GM12878 (cell line): ENCODE results near the gene MSH5.

Experiments
- CREB1 ChIP-seq: IDR thresholded peaks from 2 replicates; pipeline ENCODE4 v1.6.1; 2012; ENCODE audit warnings: low read depth, mild to moderate bottlenecking, inconsistent platforms
- CTCF ChIP-seq, 3 experiments: IDR thresholded peaks in 2 of 3; conservative IDR thresholded peaks in 1 of 3; 2 replicates each; pipeline ENCODE4 v1.5.1; 2011; ENCODE audit warnings: low read depth in 3 of 3, low read length in 3 of 3, mild to moderate bottlenecking in 3 of 3, control low read depth in 2 of 3, moderate library complexity in 2 of 3, inconsistent platforms in 1 of 3, mixed read lengths in 1 of 3; ENCODE audit not compliant: control insufficient read depth in 2 of 3, insufficient read depth in 1 of 3; ENCODE audit errors: extremely low read depth in 1 of 3
- E2F4 ChIP-seq: IDR thresholded peaks from 2 replicates; pipeline ENCODE4 v1.6.1; 2012; ENCODE audit warnings: low read depth, low read length, improper control_type of control experiment
- SPI1 ChIP-seq: IDR thresholded peaks from 2 replicates; pipeline ENCODE4 v1.6.1; 2011; ENCODE audit warnings: low read depth, mild to moderate bottlenecking, low read length, moderate library complexity, borderline replicate concordance; ENCODE audit not compliant: insufficient read depth
- YY1 ChIP-seq: IDR thresholded peaks from 2 replicates; pipeline ENCODE4 v1.6.1; 2011; ENCODE audit warnings: low read depth, mild to moderate bottlenecking, low read length
- ZBED1 ChIP-seq: IDR thresholded peaks from 2 replicates; pipeline ENCODE4 v1.6.1; 2016; ENCODE audit warnings: borderline replicate concordance

- TF ChIP-seq CTCF (IDR thresholded peaks at IDR 0.05 in 2 of 3, conservative IDR thresholded peaks at IDR 0.05 in 1 of 3; ENCODE audit: control insufficient read depth in 2 of 3, extremely low read depth in 1 of 3, insufficient read depth in 1 of 3, low read depth in 3 of 3, low read length in 3 of 3) (no peak), YY1 (no peak), CREB1 (no peak), ZBED1 (no peak), SPI1 (no peak), E2F4 (no peak)
Observed at GRCh38 chr6:31692886-31693285, 46.9 kb upstream of the MSH5 start.
